Tibial artery (tissue), 4 donors: ENCODE data around the gene WNT4.

Experiments
- DNase-seq, 2 donors: peaks; one replicate each; pipeline ENCODE4 v3.0.0-alpha.2; 2019
- H3K27ac ChIP-seq, 2 donors: fragments of 200-600 bp; sonication (generic) in 1 of 2; 1 replicate in 1 of 2; 2 replicates in 1 of 2; pipeline ENCODE4 v1.5.1; 2018 to 2019; ENCODE audit warnings: mild to moderate bottlenecking in 1 of 2
- H3K27me3 ChIP-seq, 2 donors: fragments of 200-600 bp; sonication (generic) in 1 of 2; one replicate each; pipeline versions ENCODE4 v1.5.1 to v1.6.0; 2016 to 2019
- H3K36me3 ChIP-seq, 3 donors: fragments of 200-600 bp; sonication (generic) in 2 of 3; one replicate each; pipeline ENCODE4 v1.5.1; 2016 to 2019; ENCODE audit warnings: mild to moderate bottlenecking in 2 of 3
- H3K4me1 ChIP-seq, 4 donors: fragments of 200-600 bp; sonication (generic) in 2 of 4; 1 replicate in 3 of 4; 2 replicates in 1 of 4; pipeline ENCODE4 v1.5.1; 2016 to 2019
- H3K4me3 ChIP-seq, 2 donors: fragments of 200-600 bp; sonication (generic) in 1 of 2; 1 replicate in 1 of 2; 2 replicates in 1 of 2; pipeline ENCODE4 v1.5.1; 2018 to 2019; ENCODE audit warnings: mild to moderate bottlenecking in 2 of 2
- H3K9me3 ChIP-seq, 3 donors: fragments of 200-600 bp; sonication (generic) in 1 of 3; one replicate each; pipeline ENCODE4 v1.5.1; 2016 to 2019
- CTCF ChIP-seq, 2 experiments: fragments of 200-600 bp in 1 of 2; fragments of 450-650 bp in 1 of 2; IDR thresholded peaks; one replicate each; pipeline ENCODE4 v1.5.1; 2017 to 2019; ENCODE audit warnings: antibody characterized with exemption in 2 of 2, mild to moderate bottlenecking in 1 of 2, moderate library complexity in 1 of 2
- intact Hi-C: fragments of 100-400 bp; cut with DNase I; formaldehyde crosslinking; loops from one replicate; pipeline ENCODE4 v1.15.0; 2023; ENCODE audit warnings: low total_unique reads

Gene WNT4

GRCh38 chr1:22139817-22140216, 3.1 kb downstream of the WNT4 start:
- no peak for TF ChIP-seq CTCF (IDR thresholded peaks at IDR 0.05)
- H3K4me3 ChIP-seq, result no peak overlapping the region
- H3K27me3 ChIP-seq, result peaks cover 0 to 33% of the 10 kb centered on the region in 2 donors
- no peaks in the 10 kb centered on the region for H3K36me3 ChIP-seq
- no peaks in the 10 kb centered on the region for H3K9me3 ChIP-seq
- no peak for DNase-seq
- peaks cover 0 to 25% (median 15%) of the 10 kb centered on the region in 4 donors for H3K4me1 ChIP-seq
- intact Hi-C loops, result no loop called here
- H3K27ac ChIP-seq, result no peak overlapping the region

- Histone ChIP-seq H3K9me3 (no peaks in the 10 kb centered on the region), H3K36me3 (no peaks in the 10 kb centered on the region), H3K27me3 (peaks cover 0 to 26% of the 10 kb centered on the region in 2 donors), H3K4me1 (peaks cover 0 to 24% (median 15%) of the 10 kb centered on the region in 4 donors), H3K27ac (no peak overlapping the region), H3K4me3 (no peak overlapping the region)
- intact Hi-C loops, result no loop called here
- no peak for TF ChIP-seq CTCF (IDR thresholded peaks at IDR 0.05)
- no peak for DNase-seq
Measured at GRCh38 chr1:22139066-22139594, 3.8 kb downstream of the WNT4 start.

- Histone ChIP-seq H3K4me3 (no peak overlapping the region), H3K27ac (no peak overlapping the region), H3K9me3 (no peaks in the 10 kb centered on the region), H3K27me3 (peaks cover 0 to 29% of the 10 kb centered on the region in 2 donors), H3K36me3 (no peaks in the 10 kb centered on the region), H3K4me1 (peaks cover 0 to 17% (median 14%) of the 10 kb centered on the region in 4 donors)
- intact Hi-C loops, result no loop called here
- no peak for TF ChIP-seq CTCF (IDR thresholded peaks at IDR 0.05)
- no peak for DNase-seq
Measured at GRCh38 chr1:22137004-22137720, 5.7 kb downstream of the WNT4 start.

- no peak overlapping the region for H3K4me3 ChIP-seq
- peaks cover 0 to 11% (median 10%) of the 10 kb centered on the region in 4 donors for H3K4me1 ChIP-seq
- no peak for TF ChIP-seq CTCF (IDR thresholded peaks at IDR 0.05)
- DNase-seq, result no peak
- no peak overlapping the region for H3K27ac ChIP-seq
- intact Hi-C loops, result no loop called here
- no peaks in the 10 kb centered on the region for H3K9me3 ChIP-seq
- no peaks in the 10 kb centered on the region for H3K36me3 ChIP-seq
- H3K27me3 ChIP-seq, result peaks cover 0 to 27% of the 10 kb centered on the region in 2 donors
Measured at GRCh38 chr1:22133931-22134324, 9.0 kb downstream of the WNT4 start.

- no peaks in the 10 kb centered on the region for H3K9me3 ChIP-seq
- no peak for DNase-seq
- no peak overlapping the region for H3K27ac ChIP-seq
- no peak overlapping the region for H3K4me3 ChIP-seq
- intact Hi-C loops, result no loop called here
- H3K36me3 ChIP-seq, result no peaks in the 10 kb centered on the region
- H3K4me1 ChIP-seq, result peaks cover 0 to 11% (median 10%) of the 10 kb centered on the region in 4 donors
- TF ChIP-seq CTCF (IDR thresholded peaks at IDR 0.05), result no peak
- peaks cover 0 to 27% of the 10 kb centered on the region in 2 donors for H3K27me3 ChIP-seq
Measured at GRCh38 chr1:22133247-22133930, 9.5 kb downstream of the WNT4 start.
